Stomach smooth muscle (tissue), 2 donors: ENCODE results near the gene HTR4.

ENCODE experiments used
- H3K27ac ChIP-seq: one replicate; pipeline ENCODE4 v1.7.0; 2013; ENCODE audit warnings: mild to moderate bottlenecking, low read length, inconsistent platforms
- H3K27me3 ChIP-seq, 2 donors: one replicate each; pipeline ENCODE4 v1.7.0; 2013; ENCODE audit warnings: low read length in 2 of 2; ENCODE audit not compliant: insufficient read depth in 2 of 2, control insufficient read depth in 1 of 2
- H3K36me3 ChIP-seq, 2 donors: one replicate each; pipeline ENCODE4 v1.7.0; 2013; ENCODE audit warnings: low read length in 2 of 2; ENCODE audit not compliant: control insufficient read depth in 2 of 2, insufficient read depth in 2 of 2
- H3K4me1 ChIP-seq: one replicate; pipeline ENCODE4 v1.7.0; 2013; ENCODE audit warnings: low read length; ENCODE audit not compliant: control insufficient read depth, insufficient read depth
- H3K4me3 ChIP-seq, 2 donors: one replicate each; pipeline ENCODE4 v1.7.0; 2013; ENCODE audit warnings: low read length in 2 of 2
- H3K9ac ChIP-seq, 2 donors: one replicate each; pipeline ENCODE4 v1.7.0; 2013; ENCODE audit warnings: low read length in 2 of 2, mild to moderate bottlenecking in 1 of 2
- H3K9me3 ChIP-seq, 2 donors: one replicate each; pipeline ENCODE4 v1.7.0; 2013; ENCODE audit warnings: low read length in 2 of 2; ENCODE audit not compliant: control insufficient read depth in 2 of 2
- donor health status: healthy.
- donor health status: Pancreatic carcinoma.

HTR4 gene

GRCh38 chr5:148606296-148606695, 48.0 kb downstream of the HTR4 start:
- Histone ChIP-seq H3K4me3 (no peak overlapping the region), H3K9ac (no peak overlapping the region), H3K27ac (no peak overlapping the region), H3K36me3 (no peaks in the 10 kb centered on the region), H3K4me1 (no peaks in the 10 kb centered on the region), H3K9me3 (no peaks in the 10 kb centered on the region), H3K27me3 (no peaks in the 10 kb centered on the region)

GRCh38 chr5:148599187-148599586, 55.1 kb downstream of the HTR4 start:
- Histone ChIP-seq H3K4me1 (no peaks in the 10 kb centered on the region), H3K27ac (no peak overlapping the region), H3K27me3 (no peaks in the 10 kb centered on the region), H3K9me3 (no peaks in the 10 kb centered on the region), H3K36me3 (no peaks in the 10 kb centered on the region), H3K9ac (no peak overlapping the region), H3K4me3 (no peak overlapping the region)

GRCh38 chr5:148595697-148596096, 58.6 kb downstream of the HTR4 start:
- Histone ChIP-seq H3K27me3 (no peaks in the 10 kb centered on the region), H3K4me1 (no peaks in the 10 kb centered on the region), H3K9ac (no peak overlapping the region), H3K9me3 (no peaks in the 10 kb centered on the region), H3K4me3 (no peak overlapping the region), H3K36me3 (no peaks in the 10 kb centered on the region), H3K27ac (no peak overlapping the region)

GRCh38 chr5:148586796-148587195, 67.5 kb downstream of the HTR4 start:
- no peak overlapping the region for H3K9ac ChIP-seq
- no peak overlapping the region for H3K27ac ChIP-seq
- no peaks in the 10 kb centered on the region for H3K4me1 ChIP-seq

GRCh38 chr5:148585988-148586387, 68.3 kb downstream of the HTR4 start:
- H3K27me3 ChIP-seq, result peaks cover 0 to 3% of the 10 kb centered on the region in 2 donors
- no peaks in the 10 kb centered on the region for H3K4me1 ChIP-seq
- no peak overlapping the region for H3K27ac ChIP-seq
- no peak overlapping the region for H3K9ac ChIP-seq
- no peak overlapping the region for H3K4me3 ChIP-seq
- no peaks in the 10 kb centered on the region for H3K9me3 ChIP-seq
- no peaks in the 10 kb centered on the region for H3K36me3 ChIP-seq

More at GRCh38 chr5:148586796-148587195, 67.5 kb downstream of the HTR4 start:
- Histone ChIP-seq H3K9me3 (no peaks in the 10 kb centered on the region), H3K36me3 (no peaks in the 10 kb centered on the region), H3K4me3 (no peak overlapping the region), H3K27me3 (peaks cover 0 to 3% of the 10 kb centered on the region in 2 donors)

- Histone ChIP-seq H3K9ac (no peak overlapping the region), H3K9me3 (no peaks in the 10 kb centered on the region), H3K4me1 (no peaks in the 10 kb centered on the region), H3K36me3 (no peaks in the 10 kb centered on the region), H3K27me3 (peaks cover 0 to 3% of the 10 kb centered on the region in 2 donors), H3K4me3 (no peak overlapping the region), H3K27ac (no peak overlapping the region)
Observed at GRCh38 chr5:148584103-148584502, 70.2 kb downstream of the HTR4 start.

GRCh38 chr5:148583421-148583965, 70.8 kb downstream of the HTR4 start:
- no peak overlapping the region for H3K4me3 ChIP-seq
- H3K27me3 ChIP-seq, result peaks cover 0 to 3% of the 10 kb centered on the region in 2 donors
- H3K9me3 ChIP-seq, result no peaks in the 10 kb centered on the region
- no peak overlapping the region for H3K9ac ChIP-seq
- no peak overlapping the region for H3K27ac ChIP-seq
- no peaks in the 10 kb centered on the region for H3K36me3 ChIP-seq
- H3K4me1 ChIP-seq, result no peaks in the 10 kb centered on the region

GRCh38 chr5:148574167-148574566, 80.2 kb downstream of the HTR4 start:
- Histone ChIP-seq H3K4me3 (no peak overlapping the region), H3K27me3 (no peaks in the 10 kb centered on the region), H3K9me3 (no peaks in the 10 kb centered on the region), H3K27ac (no peak overlapping the region), H3K9ac (no peak overlapping the region), H3K4me1 (no peaks in the 10 kb centered on the region), H3K36me3 (no peaks in the 10 kb centered on the region)

GRCh38 chr5:148573374-148573773, 81.0 kb downstream of the HTR4 start:
- H3K9me3 ChIP-seq, result no peaks in the 10 kb centered on the region
- no peaks in the 10 kb centered on the region for H3K36me3 ChIP-seq
- no peak overlapping the region for H3K9ac ChIP-seq
- no peaks in the 10 kb centered on the region for H3K4me1 ChIP-seq
- H3K4me3 ChIP-seq, result no peak overlapping the region
- no peaks in the 10 kb centered on the region for H3K27me3 ChIP-seq
- no peak overlapping the region for H3K27ac ChIP-seq

GRCh38 chr5:148569948-148570347, 84.4 kb downstream of the HTR4 start:
- no peaks in the 10 kb centered on the region for H3K27me3 ChIP-seq
- no peaks in the 10 kb centered on the region for H3K36me3 ChIP-seq
- no peaks in the 10 kb centered on the region for H3K9me3 ChIP-seq
- no peak overlapping the region for H3K4me3 ChIP-seq
- H3K4me1 ChIP-seq, result no peaks in the 10 kb centered on the region
- no peak overlapping the region for H3K9ac ChIP-seq
- H3K27ac ChIP-seq, result no peak overlapping the region

GRCh38 chr5:148565148-148565547, 89.2 kb downstream of the HTR4 start:
- H3K4me3 ChIP-seq, result no peak overlapping the region
- no peak overlapping the region for H3K27ac ChIP-seq
- no peaks in the 10 kb centered on the region for H3K27me3 ChIP-seq
- no peak overlapping the region for H3K9ac ChIP-seq
- H3K9me3 ChIP-seq, result no peaks in the 10 kb centered on the region
- H3K4me1 ChIP-seq, result no peaks in the 10 kb centered on the region
- no peaks in the 10 kb centered on the region for H3K36me3 ChIP-seq
